ENCODE results near the gene ZFAND3. TPM values are rescaled to one million over a fixed set of nuclear protein-coding genes. Genes with fewer than 3 reads are reported as not detected.
A peak's percentile ranks its signal among the peaks of the same experiment; 100 is the strongest.
"Not testable (repeated sequence)": the region's sequence is repeated elsewhere in the genome, so short reads cannot be mapped to it uniquely, and the experiment has no call there.

The ZFAND3 gene
- total RNA-seq, 1 donor from 2014 or later, result 84.4 TPM

GRCh38 chr6:37943436-37944058, 124.0 kb downstream of the ZFAND3 start:
- Mint-ChIP-seq H3K27ac (ENCODE audit: unreplicated experiment) (no peak overlapping the region), H3K4me1 (ENCODE audit: unreplicated experiment) (peaks cover 24% of the 10 kb centered on the region), H3K27me3 (ENCODE audit: unreplicated experiment) (no peaks in the 10 kb centered on the region), H3K9me3 (ENCODE audit: unreplicated experiment) (no peaks in the 10 kb centered on the region), H3K4me3 (ENCODE audit: unreplicated experiment) (no peak overlapping the region), H3K36me3 (ENCODE audit: unreplicated experiment) (peaks cover 2% of the 10 kb centered on the region)
- TF ChIP-seq CTCF (IDR thresholded peaks at IDR 0.05), result no peak
- no peak for DNase-seq (ENCODE audit: extremely low spot score, unreplicated experiment)

GRCh38 chr6:37946057-37946456, 126.5 kb downstream of the ZFAND3 start:
- no peaks in the 10 kb centered on the region for H3K9me3 Mint-ChIP-seq (ENCODE audit: unreplicated experiment)
- no peak for TF ChIP-seq CTCF (IDR thresholded peaks at IDR 0.05)
- DNase-seq (ENCODE audit: extremely low spot score, unreplicated experiment), result no peak
- H3K4me3 Mint-ChIP-seq (ENCODE audit: unreplicated experiment), result no peak overlapping the region
- no peak overlapping the region for H3K27ac Mint-ChIP-seq (ENCODE audit: unreplicated experiment)
- peaks cover 3% of the 10 kb centered on the region for H3K36me3 Mint-ChIP-seq (ENCODE audit: unreplicated experiment)
- no peaks in the 10 kb centered on the region for H3K27me3 Mint-ChIP-seq (ENCODE audit: unreplicated experiment)
- peaks cover 28% of the 10 kb centered on the region for H3K4me1 Mint-ChIP-seq (ENCODE audit: unreplicated experiment)

- no peak for TF ChIP-seq CTCF (IDR thresholded peaks at IDR 0.05)
- H3K9me3 Mint-ChIP-seq (ENCODE audit: unreplicated experiment), result no peaks in the 10 kb centered on the region
- H3K4me3 Mint-ChIP-seq (ENCODE audit: unreplicated experiment), result no peak overlapping the region
- H3K4me1 Mint-ChIP-seq (ENCODE audit: unreplicated experiment), result peaks cover 37% of the 10 kb centered on the region
- DNase-seq (ENCODE audit: extremely low spot score, unreplicated experiment), result no peak
- no peaks in the 10 kb centered on the region for H3K27me3 Mint-ChIP-seq (ENCODE audit: unreplicated experiment)
- peaks cover 3% of the 10 kb centered on the region for H3K36me3 Mint-ChIP-seq (ENCODE audit: unreplicated experiment)
- H3K27ac Mint-ChIP-seq (ENCODE audit: unreplicated experiment), result peak overlapping the region; percentile 32
Measured at GRCh38 chr6:37947468-37947867, 127.9 kb downstream of the ZFAND3 start.

GRCh38 chr6:37948584-37948983, 129.1 kb downstream of the ZFAND3 start:
- not testable (repeated sequence) for H3K9me3 Mint-ChIP-seq (ENCODE audit: unreplicated experiment); H3K36me3 Mint-ChIP-seq (ENCODE audit: unreplicated experiment); H3K4me3 Mint-ChIP-seq (ENCODE audit: unreplicated experiment); H3K27me3 Mint-ChIP-seq (ENCODE audit: unreplicated experiment); DNase-seq (ENCODE audit: extremely low spot score, unreplicated experiment); H3K27ac Mint-ChIP-seq (ENCODE audit: unreplicated experiment)
- peaks cover 36% of the 10 kb centered on the region for H3K4me1 Mint-ChIP-seq (ENCODE audit: unreplicated experiment)

- Mint-ChIP-seq H3K4me3 (ENCODE audit: unreplicated experiment) (no peak overlapping the region), H3K4me1 (ENCODE audit: unreplicated experiment) (peaks cover 35% of the 10 kb centered on the region), H3K36me3 (ENCODE audit: unreplicated experiment) (peaks cover 3% of the 10 kb centered on the region), H3K9me3 (ENCODE audit: unreplicated experiment) (no peaks in the 10 kb centered on the region), H3K27me3 (ENCODE audit: unreplicated experiment) (no peaks in the 10 kb centered on the region), H3K27ac (ENCODE audit: unreplicated experiment) (no peak overlapping the region)
- no peak for DNase-seq (ENCODE audit: extremely low spot score, unreplicated experiment)
- TF ChIP-seq CTCF (IDR thresholded peaks at IDR 0.05), result no peak
Measured at GRCh38 chr6:37952027-37952426, 132.5 kb downstream of the ZFAND3 start.

- no peak overlapping the region for H3K27ac Mint-ChIP-seq (ENCODE audit: unreplicated experiment)
- H3K9me3 Mint-ChIP-seq (ENCODE audit: unreplicated experiment), result no peaks in the 10 kb centered on the region
- no peaks in the 10 kb centered on the region for H3K36me3 Mint-ChIP-seq (ENCODE audit: unreplicated experiment)
- H3K4me3 Mint-ChIP-seq (ENCODE audit: unreplicated experiment), result no peak overlapping the region
- no peaks in the 10 kb centered on the region for H3K27me3 Mint-ChIP-seq (ENCODE audit: unreplicated experiment)
- H3K4me1 Mint-ChIP-seq (ENCODE audit: unreplicated experiment), result peaks cover 23% of the 10 kb centered on the region
- no peak for TF ChIP-seq CTCF (IDR thresholded peaks at IDR 0.05)
- DNase-seq (ENCODE audit: extremely low spot score, unreplicated experiment), result no peak
Measured at GRCh38 chr6:37954791-37955190, 135.3 kb downstream of the ZFAND3 start.
